HG02588 (cell line): ENCODE results near the gene LHX3.

Experiments used
- ATAC-seq: cut with Tn5 transposase; IDR thresholded peaks from one replicate; pipeline ENCODE4 v1.9.1; 2021; ENCODE audit warnings: mild to moderate bottlenecking, moderate library complexity; ENCODE audit not compliant: unreplicated experiment

Gene LHX3

GRCh38 chr9:136194540-136194939 lies 10.4 kb downstream of the LHX3 start:
- ATAC-seq, result no peak

- no peak for ATAC-seq
These were observed 11.0 kb downstream of the LHX3 start for GRCh38 chr9:136193891-136194279.

- ATAC-seq, result no peak
These were observed 11.6 kb downstream of the LHX3 start for GRCh38 chr9:136193127-136193890.

- ATAC-seq, result no peak
These were observed 12.4 kb downstream of the LHX3 start for GRCh38 chr9:136192289-136193126.

GRCh38 chr9:136191960-136192286 lies 13.0 kb downstream of the LHX3 start:
- no peak for ATAC-seq

- no peak for ATAC-seq
These were observed 13.6 kb downstream of the LHX3 start for GRCh38 chr9:136191099-136191959.

- no peak for ATAC-seq
These were observed 14.3 kb downstream of the LHX3 start for GRCh38 chr9:136190656-136191055.

GRCh38 chr9:136190237-136190601 lies 14.7 kb downstream of the LHX3 start:
- no peak for ATAC-seq

- no peak for ATAC-seq
These were observed 15.3 kb downstream of the LHX3 start for GRCh38 chr9:136189394-136190236.

GRCh38 chr9:136187683-136188586 lies 17.0 kb downstream of the LHX3 start:
- ATAC-seq, result no peak

- no peak for ATAC-seq
These were observed 17.7 kb downstream of the LHX3 start for GRCh38 chr9:136187197-136187596.

GRCh38 chr9:136186386-136186785 lies 18.5 kb downstream of the LHX3 start:
- ATAC-seq, result no peak

GRCh38 chr9:136185596-136186366 lies 19.1 kb downstream of the LHX3 start:
- ATAC-seq, result no peak

GRCh38 chr9:136185066-136185465 lies 19.9 kb downstream of the LHX3 start:
- no peak for ATAC-seq

GRCh38 chr9:136182850-136183422 lies 22.0 kb downstream of the LHX3 start:
- no peak for ATAC-seq

GRCh38 chr9:136182420-136182787 lies 22.5 kb downstream of the LHX3 start:
- ATAC-seq, result no peak

- no peak for ATAC-seq
These were observed 23.0 kb downstream of the LHX3 start for GRCh38 chr9:136181784-136182419.

GRCh38 chr9:136180586-136180985 lies 24.3 kb downstream of the LHX3 start:
- no peak for ATAC-seq
